NK-92 treated with Interleukin-12 subunit alpha and Interleukin-12 subunit beta, amount 100 ng/mL, for 24 hours (cell line): Measurements from ENCODE around the gene HIPK2.

Experiments
- DNase-seq: peaks from one replicate; lab custom pipeline; 2025; lab: John Stamatoyannopoulos, UW

Gene HIPK2

DNA sequence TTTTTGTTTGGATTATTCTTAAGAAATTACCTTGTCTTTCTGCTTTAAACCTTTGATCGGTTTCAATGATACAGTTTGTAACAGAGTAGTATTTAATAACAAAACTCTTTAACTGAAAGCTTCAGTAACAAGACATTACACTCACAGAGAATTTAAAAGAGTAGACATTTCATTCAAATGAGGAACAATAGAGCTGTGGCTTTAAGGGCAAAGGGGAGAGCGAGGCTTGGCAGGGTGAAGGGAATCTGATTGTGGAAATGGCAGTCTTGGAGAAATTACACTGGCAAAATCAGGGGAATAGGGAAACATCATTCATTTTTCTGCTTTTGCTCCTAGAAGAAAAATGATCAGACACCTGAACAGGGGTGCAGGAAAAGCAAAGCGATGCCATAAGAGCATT lies 5.1 kb upstream of the HIPK2 start:
- DNase-seq = no peak

DNA sequence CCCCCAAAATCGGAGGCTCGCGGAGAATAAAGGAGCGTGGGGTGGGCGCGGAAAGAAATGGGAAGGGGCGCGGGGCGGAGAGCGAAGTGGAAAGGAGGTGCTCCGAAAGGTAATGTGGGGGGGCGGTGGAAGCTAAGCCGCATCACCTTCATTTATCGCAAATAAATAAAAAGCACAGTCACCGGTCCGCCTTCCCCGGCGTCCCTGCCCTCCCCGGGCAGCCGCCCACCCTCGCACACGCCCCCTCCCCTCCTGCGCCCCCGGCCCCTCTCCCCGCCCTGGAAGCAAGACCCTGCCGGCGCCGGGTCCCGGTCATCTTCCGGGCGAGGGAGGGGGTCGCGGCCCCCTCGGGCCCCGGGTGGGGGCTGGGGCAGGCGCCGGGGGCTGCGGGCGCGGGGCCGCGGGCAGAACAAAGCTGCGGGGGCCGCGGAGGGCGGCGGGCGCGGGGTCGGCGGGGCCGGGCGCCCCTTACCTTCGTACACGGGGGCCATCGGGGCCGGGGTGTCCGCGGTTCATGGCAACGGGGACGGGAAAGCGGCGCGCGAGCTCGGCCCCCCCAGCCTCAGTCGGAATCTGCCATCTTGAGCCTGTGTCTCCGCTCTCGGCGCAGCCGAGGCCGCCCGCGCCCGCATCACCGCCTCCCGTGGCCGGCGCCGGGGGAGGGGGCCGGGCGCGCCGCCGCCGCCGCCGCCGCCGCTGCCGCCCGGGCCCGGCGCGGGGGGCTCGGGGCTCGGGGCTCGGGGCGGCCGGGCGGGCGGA lies 486 bp downstream of the HIPK2 start:
- no peak for DNase-seq

DNA sequence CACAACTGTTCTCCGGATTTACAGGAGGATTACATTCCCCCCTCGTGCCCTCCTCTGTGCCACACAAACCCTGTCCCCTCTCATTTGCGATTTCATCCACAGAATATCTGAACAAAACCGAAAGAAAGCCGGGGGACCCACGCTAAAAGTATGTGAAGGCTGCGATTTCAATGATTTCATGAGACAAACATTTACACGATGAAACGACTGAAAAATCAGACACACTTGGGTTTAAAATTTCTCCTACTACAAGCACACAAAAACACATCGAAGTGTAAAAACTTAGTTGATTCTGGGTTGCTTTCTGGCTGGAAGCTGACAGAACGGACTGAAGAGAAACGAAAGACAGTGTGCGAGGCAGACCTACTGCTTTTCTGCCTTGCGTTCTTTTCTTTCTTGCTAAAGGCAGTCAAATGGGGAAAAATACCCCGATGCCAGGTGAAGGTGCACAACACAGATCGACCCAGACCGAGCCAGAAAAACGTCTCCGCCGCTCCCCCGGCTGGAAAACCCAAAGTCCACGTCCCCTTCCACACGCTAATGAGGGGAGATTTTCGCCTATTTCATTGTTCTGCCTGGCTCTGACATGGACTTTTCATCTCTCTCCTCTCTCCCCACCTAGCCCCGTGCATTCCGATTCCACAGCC lies 1.2 kb downstream of the HIPK2 start:
- no peak for DNase-seq

DNA sequence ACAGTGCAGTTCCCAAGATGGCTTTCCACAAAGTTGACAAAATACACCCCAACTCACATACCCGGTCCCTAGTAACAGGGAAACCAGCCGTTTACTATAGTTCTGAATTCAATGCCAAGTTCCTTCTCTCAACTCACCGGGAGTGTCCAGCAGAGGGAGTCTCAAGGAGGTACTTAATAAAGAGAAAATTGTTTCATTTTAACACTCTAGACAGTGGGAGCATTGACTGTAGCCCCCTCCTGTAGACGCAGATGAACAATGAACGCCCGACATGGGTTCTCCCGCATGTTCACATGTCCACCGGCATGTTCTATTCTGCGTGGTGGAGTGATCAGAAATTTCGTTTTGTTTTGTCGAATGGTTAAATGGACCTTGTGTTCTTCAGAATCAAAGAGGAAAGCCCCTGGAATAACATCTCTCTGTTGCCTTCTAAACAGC lies 1.9 kb downstream of the HIPK2 start:
- peak; percentile 22 for DNase-seq

DNA sequence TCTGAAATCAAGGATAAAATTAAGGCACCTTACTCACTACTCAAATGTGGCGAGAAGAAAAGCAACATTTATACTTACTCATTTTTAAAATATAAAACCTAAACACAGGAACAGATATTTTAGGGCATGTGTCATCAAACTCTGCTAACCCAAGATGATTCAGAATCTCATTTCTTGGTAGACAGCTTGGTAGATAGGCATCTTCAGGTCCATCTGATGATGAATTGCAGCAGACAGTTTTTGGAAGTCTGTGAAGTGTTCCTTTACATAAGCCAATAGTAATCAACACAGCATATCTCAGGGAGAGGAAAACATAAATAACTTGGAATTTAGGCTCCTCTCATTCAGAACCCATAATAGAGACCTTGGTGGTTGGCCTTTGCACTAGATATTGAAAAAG lies 3.4 kb downstream of the HIPK2 start:
- DNase-seq = no peak

DNA sequence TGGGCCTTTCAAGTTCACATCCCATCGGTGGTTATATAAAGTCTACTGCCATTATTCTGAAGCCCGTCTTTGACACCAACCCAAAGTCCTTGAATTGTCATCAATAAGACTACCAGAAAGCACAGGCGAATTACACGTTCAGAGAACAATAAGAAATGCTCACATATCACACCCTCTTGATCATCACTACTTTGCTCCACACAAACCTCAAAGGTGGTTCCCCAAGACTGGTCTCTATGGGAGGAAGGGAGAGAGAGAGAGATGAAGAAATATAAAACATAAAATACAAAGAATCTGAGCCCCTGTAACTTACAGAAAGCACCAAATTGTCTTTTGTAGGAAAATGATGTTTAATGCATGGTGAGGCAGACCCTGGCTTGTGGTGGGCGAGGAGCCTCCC lies 4.4 kb downstream of the HIPK2 start:
- no peak for DNase-seq

DNA sequence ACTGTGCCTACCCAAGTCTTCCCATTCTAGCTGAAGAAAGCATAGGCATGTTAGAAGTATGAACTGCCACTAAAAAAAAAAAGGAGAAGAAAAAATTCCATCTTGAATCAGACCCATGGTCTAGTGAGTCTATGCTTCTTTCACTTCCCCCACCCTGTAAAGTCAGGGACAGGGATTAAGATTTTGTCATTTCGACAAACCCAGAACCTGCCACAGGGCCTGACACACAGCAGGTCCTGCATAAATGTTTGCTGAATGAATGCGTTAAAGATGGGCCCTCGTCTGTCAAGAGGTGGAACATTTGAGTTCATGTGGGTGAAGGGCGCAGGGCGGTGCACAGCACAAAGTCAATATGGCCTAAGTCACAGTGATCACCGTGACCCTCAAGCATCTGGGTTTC lies 4.9 kb downstream of the HIPK2 start:
- DNase-seq = no peak

DNA sequence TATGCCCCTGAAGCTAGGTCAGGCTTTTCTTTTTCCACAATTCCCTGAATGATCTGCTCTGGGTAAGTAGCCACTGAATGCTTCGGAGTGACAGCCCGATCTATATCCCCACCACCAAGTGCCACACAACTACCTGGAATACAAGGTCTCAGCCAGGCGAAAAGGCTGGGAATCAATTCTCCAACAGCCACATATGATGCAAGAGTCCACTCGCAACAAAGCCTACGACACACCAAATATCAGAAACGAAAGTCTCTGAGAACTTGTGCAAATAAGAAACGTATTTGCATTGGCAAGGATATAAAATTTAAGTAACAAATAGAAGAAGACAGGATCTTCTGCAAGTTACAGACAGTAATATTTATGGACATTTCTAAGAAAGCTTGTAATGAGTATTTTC lies 5.7 kb downstream of the HIPK2 start:
- DNase-seq = no peak

DNA sequence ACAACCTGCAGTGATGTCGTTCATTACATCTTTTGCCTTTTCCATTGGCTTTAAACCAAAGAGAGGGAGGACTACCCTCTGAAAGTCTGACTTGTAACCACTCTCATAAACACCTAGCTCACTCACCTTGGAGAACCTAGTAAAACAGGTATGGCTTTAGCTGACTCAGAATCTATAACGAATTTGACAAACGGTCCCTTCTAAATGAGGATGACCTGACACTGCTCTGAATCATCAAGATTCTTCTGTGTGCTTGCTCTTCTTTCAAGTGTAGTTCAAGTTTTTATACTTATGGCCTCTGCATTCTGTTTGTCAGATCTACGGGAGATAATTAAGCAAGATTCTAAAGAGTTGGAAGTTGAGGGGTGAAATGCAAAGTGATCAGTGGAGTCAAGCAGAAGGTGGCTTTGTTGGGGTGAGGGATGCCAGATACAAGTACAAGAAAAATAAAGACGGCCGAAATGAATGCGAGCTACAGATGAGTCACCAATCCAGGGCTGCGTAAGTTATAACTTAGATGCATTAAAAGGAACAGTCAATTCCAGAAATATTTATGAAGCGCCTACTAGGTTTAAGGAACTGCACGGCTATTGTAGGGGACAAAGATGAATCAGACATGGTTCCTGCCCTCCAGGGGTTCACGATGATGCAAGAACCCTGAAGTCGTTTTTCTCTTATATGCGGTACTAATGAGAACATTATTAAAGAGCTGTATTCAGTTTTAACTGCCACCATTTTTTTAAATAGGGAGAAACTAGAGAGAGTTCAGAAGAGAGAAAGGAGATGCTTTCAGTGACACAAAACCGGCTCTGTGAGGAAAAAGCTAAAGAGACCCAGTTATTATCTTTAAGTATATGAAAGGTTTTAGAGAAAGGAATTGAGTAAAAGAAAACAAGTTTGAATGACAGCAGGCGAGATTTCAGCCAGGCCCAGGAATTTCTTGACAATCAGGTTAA lies 6.5 kb downstream of the HIPK2 start:
- DNase-seq = no peak

DNA sequence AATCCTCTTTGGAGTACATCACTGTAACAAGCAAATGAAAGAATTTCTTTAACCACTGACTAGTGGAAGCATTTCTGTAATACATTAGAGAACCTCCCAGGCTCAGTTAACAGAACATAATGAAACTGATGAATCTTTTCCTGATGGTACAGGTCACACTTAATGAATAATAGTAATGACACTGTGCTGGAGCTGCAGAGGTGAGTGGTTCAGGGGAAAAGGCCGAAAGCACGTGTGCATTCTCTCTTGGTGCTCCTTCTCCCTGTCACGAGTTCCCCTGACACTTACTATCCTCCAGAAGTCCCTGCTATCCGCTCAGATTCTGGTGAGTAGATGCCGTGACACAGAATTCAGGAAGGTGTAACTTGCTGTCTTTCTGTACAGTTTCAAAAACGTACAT lies 8.0 kb downstream of the HIPK2 start:
- no peak for DNase-seq

DNA sequence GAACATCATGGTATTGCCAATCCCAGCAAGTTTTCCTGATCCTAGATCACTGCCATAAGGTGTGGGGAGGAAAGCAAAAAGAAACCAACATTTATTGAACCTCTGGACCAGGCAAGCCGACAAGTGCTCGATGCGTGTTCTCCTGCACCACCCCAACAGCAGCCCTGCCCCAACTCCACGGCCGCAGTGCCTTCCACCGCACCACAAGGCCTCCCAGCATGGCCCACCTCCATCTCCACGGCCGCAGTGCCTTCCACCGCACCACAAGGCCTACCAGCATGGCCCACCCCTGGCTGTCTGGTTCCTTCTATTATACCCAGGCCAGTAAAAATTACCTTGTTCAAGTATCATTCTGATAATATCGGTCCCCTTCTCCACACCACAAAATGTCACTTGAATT lies 8.7 kb downstream of the HIPK2 start:
- DNase-seq = no peak

DNA sequence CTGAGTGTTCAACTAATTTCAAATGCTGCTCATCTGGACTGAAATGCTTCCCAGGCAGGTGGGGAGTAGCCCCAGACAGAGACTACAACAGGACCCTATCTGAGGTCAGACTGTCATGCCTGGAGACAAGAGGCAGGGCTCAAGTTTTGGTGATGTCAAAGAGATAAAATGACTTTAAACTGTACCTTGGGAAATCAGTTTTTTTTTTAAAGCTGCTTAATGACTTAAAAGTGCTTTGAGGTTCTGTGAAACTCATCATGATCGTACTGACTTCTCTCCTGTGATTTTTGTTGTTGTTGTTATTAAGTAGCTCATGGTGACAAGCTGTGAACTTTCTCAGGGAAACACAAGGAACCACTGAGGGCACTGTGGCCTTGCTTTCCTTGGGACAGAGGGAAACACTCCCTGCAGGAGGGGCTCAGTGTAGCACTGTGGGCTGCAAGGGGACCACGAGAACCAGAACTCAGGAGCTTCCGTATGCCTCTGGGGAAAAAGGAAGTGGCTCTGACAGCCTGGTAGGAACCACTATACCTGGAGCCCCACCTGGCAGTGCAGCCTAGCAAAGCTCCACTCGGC lies 9.5 kb downstream of the HIPK2 start:
- DNase-seq = no peak

DNA sequence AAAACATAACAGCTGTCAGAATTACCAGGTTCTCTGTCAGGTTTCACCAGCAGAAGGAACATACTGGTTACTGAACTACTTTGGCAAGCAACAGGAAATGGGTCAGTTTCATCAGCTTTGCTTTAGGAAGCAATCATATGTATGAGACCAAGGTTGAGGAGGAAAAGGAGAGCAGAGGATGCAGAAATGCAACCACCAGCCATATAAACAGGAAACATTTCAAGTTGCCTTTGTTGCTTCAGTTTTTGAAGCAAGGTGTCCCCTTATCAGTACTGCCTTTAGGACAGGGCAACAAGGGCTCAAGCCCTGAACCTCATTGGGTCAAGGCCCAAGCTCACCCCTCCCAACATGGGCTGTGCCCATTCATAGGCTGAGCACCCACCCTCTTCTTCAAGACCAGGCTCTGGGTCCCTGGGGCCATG lies 10.2 kb downstream of the HIPK2 start:
- DNase-seq = no peak

DNA sequence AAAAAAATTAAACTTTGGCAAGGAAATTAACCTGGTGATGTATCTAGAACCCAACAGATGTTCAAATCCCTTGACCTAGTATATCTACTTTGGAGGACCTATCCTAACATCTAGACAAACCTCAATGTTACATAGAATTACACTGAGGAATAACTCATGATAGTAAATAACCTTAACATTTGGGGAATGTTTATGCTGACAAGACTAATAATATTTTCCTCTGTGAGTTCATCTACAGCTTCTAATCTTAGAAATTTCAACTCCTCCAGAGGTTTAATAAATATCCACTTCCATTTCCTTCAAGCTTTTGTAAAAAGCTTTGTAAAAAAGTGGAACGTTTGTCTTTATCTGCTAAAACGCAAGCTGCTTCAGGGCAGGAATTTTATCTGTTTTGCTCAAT lies 12.7 kb downstream of the HIPK2 start:
- DNase-seq = no peak

DNA sequence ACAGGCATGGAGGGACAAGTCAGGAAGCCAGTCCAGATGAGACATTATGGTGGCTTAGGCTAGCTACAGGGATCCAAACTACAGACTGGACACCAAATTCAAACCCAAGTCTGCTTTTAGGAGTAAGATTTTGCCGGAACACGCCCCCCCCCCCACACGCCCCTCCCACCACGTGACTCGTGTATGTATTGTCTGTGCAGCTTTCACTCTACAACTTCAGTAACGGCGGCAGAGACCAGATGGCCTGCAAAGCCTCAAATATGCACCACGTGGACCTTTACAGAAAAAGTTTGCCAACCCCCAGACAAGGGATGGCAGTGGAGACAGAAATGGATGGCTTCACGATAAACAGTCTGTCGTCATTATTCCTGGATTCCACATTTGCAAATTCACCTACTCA lies 14.5 kb downstream of the HIPK2 start:
- no peak for DNase-seq

DNA sequence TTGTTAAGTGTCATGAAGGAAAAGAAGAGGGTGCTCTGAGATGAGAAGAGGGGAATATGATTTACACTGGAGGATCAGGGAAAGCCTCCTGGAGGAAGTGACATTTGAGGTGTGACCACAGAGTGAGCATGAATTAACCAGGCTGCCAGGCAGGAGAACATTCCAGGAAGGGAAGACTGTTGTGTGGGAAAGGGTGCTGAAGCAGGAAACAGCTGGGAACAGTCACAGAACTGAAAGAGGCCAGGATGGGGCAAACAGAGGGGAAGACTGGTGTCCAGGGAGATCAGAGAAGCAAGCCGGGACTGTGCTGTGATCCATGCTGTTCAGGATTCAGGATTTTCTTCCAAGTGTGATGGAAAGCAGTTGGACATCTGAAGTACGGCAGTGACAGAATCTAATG lies 14.9 kb downstream of the HIPK2 start:
- no peak for DNase-seq

DNA sequence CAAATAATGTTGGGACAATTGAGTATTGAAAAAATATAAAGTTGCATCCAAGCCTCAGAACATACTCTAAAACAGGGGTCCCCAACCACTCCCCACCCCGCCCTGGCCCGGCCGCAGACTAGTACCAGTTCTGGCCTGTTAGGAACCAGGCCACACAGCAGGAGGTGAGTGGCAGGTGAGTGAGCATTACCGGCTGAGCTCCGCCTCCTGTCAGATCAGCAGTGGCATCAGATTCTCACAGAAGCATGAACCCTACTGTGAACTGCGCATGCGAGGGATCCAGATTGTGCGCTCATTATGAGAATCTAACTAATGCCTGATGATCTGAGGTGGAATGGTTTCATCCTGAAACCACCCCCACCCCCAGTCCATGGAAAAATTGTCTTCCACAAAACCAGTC lies 19.4 kb downstream of the HIPK2 start:
- DNase-seq = no peak

DNA sequence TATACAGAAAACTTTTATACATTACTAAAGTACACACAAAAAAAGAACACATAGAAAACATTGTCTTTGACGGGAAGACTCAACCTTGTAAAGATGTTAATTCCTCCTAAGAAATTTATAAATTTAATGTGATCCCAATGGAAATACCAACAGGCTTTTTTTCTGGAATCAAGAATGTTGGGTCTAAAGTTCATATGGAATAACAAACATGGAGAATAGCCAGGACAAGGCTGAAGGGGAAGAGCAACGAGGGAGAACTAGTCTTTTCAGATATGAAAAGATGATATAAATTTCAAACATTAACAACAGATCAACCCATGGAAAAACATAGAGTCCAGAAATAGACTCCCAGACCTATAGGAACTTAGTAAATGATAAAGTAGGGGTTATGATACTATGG lies 19.8 kb downstream of the HIPK2 start:
- no peak for DNase-seq

DNA sequence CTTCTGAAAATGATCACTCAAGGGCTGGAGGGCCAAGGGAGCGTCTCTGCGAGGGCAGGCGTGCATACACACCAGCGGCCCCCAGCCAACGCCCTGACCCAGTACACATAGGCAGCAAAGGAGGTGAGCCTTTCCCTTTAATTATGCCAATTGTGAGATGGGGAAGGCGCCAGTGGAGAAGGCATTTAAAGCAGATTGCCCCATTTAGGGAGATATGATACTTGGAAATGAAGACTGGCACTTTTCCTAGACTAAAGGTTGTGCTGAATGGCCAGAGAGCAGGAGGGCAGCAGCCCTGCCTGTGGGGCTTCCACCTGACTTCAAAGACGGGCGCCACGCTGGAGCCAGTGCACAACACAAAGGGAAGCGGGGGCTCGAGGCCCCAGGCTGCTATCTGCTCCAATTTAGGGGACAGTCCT lies 24.1 kb downstream of the HIPK2 start:
- DNase-seq = no peak

DNA sequence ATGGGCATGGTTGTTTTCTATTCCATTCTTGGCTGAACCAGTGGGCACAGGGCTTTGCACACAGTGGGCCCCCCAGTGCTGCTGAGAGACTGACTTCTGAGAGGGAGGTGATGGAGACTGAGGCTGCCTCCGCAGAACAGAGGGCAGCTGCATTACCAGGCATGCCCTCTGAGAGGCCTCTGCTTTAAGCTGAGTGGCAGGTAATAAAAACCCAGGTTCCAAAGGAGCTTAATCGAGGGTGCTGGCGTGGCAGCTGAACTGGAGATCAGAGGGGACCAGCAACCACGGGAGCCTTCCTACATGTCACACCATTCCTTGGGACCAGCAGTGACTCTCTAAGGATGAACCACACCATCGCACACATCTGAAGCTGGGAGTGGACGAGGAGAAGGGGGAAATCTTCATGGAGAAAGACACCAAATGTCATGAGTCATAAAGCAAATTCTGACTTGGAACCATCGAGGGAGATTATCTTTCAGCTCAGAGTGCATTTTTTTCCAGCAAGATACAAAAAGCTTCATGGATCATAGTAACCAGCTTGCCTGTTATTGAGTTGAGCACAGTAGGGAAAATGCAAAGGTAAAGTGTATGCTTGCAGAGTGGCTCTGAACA lies 24.6 kb downstream of the HIPK2 start:
- DNase-seq = no peak

DNA sequence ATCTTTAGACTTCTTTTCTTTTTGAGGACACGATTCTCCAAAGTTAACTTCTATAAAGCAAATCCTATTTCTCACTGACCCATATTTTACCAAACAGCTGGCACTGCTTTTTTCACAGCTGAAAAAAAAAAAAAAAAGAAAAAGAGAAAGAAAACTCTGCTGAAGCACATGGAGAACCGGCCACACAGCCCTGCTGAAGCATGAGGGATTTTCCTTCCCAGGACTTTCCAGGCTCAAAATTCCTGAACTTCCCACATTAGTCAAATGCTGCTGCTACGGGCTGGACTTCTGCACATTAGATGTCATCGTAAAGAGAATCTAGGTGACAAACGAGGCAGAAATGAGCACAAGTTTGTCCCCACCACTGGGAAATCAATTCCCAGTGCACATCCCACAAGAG lies 25.2 kb downstream of the HIPK2 start:
- no peak for DNase-seq

DNA sequence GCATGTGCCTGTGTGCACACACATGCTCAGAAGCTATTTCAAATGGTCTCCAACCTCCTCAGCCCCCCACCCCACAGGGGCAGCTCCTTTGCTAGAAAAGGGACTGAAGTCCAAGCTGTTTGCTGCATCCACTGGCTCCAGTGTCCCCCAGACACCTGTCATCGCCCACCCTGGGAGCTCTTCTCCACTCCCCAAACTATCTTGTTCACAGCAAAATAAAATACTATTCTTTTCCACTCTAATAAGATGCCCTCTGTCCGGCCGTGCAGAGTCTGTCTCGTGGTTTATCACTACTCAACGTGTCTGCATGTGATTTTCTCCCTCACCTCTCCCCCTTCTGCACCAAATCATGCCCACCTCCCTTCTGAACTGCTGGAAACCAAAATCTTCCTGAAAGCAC lies 25.6 kb downstream of the HIPK2 start:
- DNase-seq = no peak
